Esophagus mucosa (tissue), 1 donor: Measurements from ENCODE around the gene CYB561. TPM values are rescaled to one million over a fixed set of nuclear protein-coding genes. Genes with fewer than 3 reads are reported as not detected.

Source experiments
- ATAC-seq: fragments of 200-7000 bp; cut with Tn5 transposase; one replicate; pipeline ENCODE4 v1.9.1; 2020
- total RNA-seq: library from RNA; stranded (reverse); gene quantifications from one replicate; pipeline ENCODE4 v1.2.4, GENCODE V29; 2023
- donor health status: DM: yes; HTN: yes; CAD: no.

CYB561 gene
- total RNA-seq, 1 donor from 2014 or later: 39.7 TPM

DNA sequence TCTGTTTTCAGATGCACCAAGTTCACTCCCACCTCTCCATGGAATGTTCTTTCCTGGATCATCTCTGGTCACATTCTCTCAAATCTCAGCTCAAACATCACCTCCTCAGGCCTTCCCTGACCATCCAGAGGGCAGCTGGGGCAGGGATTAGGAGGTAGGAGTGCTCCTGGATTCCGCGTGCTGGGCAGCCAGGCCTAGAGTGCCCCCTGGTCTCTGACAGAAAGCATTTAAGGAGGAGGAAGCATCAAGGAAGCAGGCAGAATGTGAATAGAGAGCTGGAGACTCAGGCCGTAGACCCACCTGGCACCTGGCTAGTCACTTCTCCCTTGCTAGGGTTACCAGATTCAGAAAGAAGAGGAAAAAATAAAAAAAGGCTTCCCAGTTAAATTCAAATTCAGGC lies 2.5 kb upstream of the CYB561 start:
- no peak for ATAC-seq

- ATAC-seq: no peak
Observed at GRCh38 chr17:63447471-63448009, 1.4 kb upstream of the CYB561 start.

GRCh38 chr17:63446753-63447470 lies 806 bp upstream of the CYB561 start:
- peak; percentile 75 for ATAC-seq

- peak; percentile 16 for ATAC-seq
Observed at GRCh38 chr17:63445571-63445953, 544 bp downstream of the CYB561 start.

DNA sequence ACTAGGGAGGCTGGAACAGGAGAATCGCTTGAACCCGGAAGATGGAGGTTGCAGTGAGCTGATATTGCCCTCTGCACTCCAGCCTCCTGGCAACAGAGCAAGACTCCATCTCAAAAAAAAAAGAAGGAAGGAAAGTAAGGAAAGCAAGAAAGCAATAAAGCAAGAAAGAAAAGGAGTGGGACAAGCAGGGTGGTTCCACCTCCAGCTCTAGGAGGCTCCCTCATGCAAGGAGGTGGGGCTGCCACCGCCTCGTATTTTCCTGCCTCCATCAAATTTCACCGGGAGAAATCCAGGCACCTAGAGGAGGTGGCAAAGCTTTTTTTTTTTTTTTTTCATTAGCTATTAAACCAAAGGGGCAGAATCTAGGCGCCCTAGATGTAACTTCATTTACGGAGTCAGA lies 1.0 kb downstream of the CYB561 start:
- ATAC-seq: no peak

DNA sequence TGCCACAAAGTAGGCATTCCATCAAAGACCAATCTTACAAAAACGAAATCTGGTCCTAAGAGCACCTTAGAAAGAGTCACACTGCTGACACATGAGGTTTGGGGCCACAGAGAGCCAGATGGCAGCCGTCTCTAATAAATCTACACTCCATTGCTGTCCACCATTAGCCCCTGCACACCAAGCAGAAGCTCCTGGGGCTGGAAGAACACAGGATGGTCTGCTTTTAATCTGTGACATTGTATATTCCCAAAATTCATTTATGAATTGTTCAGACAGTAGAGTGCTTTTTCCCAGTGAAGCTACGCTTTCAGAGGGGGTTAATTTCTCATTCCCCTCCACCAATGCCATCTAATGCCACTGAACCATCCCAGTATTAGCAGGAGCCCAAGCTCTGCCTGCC lies 1.6 kb downstream of the CYB561 start:
- ATAC-seq: no peak

DNA sequence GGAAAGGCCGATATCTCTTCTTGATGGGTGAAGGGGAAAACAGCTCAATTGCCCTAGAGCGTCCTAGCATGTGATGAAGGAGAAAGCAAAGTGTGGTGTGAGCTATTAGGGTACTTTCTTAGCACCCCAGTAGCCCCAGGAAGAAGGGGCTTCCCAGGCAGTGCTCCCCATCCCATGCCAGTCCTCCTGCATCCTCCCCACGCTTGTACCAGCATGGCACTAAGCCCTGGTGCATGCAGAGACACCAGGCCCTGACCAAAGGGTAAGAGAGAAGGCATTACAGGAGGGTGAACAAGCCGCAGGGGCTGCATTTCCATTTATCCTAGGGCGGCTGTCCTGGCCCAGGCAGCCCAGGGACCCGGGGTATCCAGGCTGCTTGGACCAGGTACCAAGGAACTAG lies 3.1 kb downstream of the CYB561 start:
- ATAC-seq: no peak

GRCh38 chr17:63442549-63443035 lies 3.5 kb downstream of the CYB561 start:
- no peak for ATAC-seq

GRCh38 chr17:63442074-63442473 lies 4.0 kb downstream of the CYB561 start:
- no peak for ATAC-seq

DNA sequence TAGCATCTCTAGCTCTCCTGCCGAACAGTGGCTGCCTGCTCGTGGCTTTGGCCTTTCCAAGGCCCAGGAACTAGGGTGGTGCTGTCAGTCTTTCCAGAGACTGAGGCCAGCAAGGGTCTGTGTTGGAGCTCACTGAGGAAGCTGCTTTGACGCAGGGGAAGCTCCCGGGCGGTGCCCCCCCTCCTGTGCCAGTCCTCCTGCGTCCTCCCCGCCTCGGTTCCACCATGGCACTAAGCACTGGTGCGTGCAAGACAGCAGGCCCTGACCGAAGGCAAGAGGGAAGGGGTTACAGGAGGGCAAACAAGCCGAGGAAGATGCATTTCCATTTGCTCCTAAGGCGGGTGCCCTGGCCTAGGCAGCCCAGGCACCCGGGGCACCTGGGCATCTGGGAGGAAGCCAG lies 4.5 kb downstream of the CYB561 start:
- ATAC-seq: no peak

- ATAC-seq: no peak
Observed at GRCh38 chr17:63440770-63441335, 5.3 kb downstream of the CYB561 start.

DNA sequence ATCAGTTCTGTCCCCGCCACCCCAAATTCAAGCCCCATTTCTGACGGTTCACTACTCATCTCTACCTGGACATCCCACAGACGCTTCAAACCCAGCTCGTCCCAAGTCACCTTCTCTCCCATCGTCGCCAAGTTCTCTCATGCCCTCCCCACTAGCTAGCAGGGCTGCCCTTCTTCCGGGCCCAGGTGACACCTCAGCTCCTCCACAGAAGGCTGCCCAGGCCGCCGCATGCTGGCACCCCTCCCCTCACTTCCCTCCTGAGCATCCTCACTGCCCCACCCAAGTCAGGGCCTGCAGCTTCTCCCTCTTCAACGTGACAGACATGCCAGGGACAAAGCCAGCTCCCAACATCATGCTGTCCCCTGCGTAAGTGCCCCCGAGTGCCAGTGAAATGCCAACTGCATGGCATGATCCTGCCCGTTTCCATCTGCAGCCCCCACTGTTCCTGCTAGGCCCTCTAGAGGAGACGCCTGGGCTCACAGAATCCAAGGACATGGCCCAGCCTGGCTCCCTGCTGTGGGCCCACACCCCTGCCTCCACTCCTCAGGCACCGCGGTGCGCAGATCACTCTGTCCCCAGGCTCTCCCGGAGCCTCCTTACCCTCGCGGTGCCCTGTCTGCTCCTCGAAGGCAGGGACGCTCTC lies 5.9 kb downstream of the CYB561 start:
- ATAC-seq: no peak

DNA sequence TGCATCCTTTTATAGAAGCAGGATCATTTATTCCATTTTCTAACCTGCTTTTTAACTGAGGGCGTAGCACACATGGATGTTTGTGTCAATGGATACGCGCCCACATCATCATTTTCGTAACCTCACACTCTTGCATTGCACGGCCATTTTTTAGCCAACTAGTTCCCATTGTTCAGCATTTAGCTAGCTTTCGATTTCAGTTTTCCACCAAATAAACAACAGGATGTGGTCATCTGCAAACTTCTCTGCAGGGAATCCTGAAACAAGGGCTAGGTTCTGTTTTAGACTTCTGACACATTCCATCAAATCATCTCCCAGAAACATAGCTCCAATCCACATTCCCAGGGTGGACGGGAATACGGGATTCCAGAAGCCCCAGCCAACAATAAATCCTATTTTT lies 6.4 kb downstream of the CYB561 start:
- ATAC-seq: no peak

- no peak for ATAC-seq
Observed at GRCh38 chr17:63438092-63439051, 7.7 kb downstream of the CYB561 start.

GRCh38 chr17:63437287-63438091 lies 8.6 kb downstream of the CYB561 start:
- ATAC-seq: no peak

DNA sequence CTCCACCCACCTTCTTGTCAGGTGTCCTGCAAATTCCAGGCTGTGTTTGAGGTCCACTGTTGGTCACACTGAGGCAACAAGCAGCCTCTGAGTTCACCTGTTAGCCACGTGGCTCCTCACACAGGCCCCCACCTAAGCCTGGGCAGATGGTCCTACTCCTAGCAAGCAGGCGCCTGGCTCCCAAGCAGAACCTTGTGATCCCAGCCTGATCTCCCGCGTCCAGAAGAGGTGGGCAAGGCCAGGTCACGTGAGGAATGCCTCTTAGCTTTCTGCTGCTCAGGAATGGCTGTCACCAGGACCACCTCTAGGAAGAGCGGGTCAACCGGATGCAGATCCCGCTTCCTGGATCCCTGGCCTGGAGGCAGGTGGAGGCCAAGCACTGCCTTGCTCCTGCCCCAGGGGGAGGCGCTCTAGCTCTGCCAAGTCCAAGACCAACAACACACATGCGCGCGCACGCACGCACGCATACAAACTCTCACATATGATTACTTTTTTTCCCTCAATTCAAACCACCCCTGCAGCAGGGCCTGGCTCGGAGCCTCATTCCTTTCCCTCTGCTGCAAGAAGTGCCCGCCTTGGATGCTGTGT lies 9.5 kb downstream of the CYB561 start:
- no peak for ATAC-seq

DNA sequence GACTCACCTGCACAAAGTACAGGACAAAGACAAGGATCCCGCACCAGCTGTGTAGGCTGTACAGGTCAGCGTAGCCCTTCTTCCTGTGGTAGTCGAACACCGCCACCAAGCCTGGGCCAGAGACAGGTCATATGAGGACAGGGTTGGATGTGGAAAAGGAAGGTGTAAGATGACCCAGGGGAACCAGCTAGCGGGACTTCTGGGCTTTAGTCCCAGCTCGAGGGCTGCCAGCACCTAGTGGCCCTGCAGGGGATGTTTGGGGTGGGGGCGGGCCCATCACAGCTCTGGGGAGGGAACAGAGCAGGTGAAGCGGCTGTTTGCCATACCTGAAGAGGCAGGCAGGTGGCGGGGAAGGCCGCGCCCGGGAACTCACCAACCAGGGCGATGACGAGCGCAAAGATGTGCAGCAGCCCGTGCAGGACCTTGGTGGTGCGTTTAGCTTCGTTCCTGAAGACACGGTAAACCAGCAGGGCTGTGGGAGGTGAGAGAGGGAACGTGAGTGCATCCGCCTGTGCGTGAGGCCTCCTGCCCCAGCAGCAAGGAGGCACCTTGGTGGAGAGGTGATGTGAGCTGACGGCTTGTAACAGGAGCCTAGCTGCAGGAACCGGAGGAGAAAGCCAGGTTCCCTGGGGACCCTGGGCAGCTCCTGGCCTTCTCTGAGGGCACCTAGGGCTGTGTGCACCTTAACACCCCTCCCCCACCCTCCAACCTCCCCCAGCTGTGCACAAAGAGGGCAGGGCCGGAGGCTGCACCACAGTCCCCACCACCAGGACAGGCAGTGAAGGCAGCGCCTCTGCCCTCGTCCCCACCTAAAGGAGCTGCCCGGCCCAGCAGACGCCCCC lies 10.2 kb downstream of the CYB561 start:
- ATAC-seq: peak; percentile 58

DNA sequence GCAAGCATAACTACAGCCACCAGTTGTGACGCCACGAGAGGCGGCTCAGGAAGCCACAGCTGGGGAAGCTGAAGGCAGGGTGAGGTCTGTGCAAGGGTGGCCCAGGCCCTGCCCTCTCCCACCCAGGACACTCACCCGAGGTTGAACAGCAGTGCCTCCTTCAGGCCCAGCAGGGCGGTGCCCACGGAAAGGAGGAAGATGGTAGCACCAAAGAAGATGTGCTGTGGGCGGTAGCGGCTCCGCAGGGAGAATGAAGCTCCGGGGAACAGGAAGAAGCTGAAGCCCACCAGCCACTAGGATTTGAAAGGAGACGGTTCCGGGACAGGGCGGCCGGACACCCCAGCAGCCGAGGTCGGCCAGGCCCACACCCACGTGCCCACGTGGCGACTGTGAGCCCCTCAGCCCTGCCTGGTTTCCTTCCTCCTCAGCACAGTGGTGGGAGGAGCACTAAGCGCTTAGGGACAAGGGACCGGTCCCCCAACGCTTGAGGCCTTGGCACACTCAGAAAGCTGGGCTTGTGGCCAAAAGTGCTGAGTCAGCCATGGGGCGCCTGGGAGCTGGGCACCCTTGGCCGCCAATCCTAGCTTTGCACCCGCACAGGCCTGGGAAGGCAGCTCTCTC lies 11.0 kb downstream of the CYB561 start:
- ATAC-seq: peak; percentile 82

- no peak for ATAC-seq
Observed at GRCh38 chr17:63433746-63434591, 12.1 kb downstream of the CYB561 start.
